ENCODE results near the gene SV2C. TPM values are rescaled to one million over a fixed set of nuclear protein-coding genes. Genes with fewer than 3 reads are reported as not detected.
"Not testable (repeated sequence)": the region's sequence is repeated elsewhere in the genome, so short reads cannot be mapped to it uniquely, and the experiment has no call there.

The SV2C gene
- total RNA-seq, 1 donor from 2014 or later: 0.15 TPM

DNA sequence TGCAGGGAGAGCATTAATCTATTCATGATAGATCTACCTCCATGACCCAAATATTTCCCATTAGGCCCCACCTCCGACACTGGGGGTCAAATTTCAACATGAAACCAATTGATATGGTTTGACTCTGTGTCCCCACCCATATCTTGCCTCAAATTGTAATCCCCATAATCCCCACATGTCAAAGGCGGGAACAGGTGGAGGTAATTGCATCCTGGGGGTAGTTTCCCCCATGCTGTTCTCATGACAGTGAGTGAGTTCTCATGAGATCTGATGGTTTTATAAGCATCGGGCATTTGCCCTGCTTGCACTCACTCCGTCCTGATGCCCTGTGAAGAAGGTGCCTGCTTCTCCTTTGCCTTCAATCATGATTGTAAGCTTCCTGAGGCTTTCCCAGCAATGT is 153.5 kb downstream of the SV2C start:
- TF ChIP-seq EZH2 (IDR thresholded peaks at IDR 0.05) (no peak), EZH2phosphoT487 (IDR thresholded peaks at IDR 0.05) (no peak)
- TF ChIP-seq, protein P1, sequence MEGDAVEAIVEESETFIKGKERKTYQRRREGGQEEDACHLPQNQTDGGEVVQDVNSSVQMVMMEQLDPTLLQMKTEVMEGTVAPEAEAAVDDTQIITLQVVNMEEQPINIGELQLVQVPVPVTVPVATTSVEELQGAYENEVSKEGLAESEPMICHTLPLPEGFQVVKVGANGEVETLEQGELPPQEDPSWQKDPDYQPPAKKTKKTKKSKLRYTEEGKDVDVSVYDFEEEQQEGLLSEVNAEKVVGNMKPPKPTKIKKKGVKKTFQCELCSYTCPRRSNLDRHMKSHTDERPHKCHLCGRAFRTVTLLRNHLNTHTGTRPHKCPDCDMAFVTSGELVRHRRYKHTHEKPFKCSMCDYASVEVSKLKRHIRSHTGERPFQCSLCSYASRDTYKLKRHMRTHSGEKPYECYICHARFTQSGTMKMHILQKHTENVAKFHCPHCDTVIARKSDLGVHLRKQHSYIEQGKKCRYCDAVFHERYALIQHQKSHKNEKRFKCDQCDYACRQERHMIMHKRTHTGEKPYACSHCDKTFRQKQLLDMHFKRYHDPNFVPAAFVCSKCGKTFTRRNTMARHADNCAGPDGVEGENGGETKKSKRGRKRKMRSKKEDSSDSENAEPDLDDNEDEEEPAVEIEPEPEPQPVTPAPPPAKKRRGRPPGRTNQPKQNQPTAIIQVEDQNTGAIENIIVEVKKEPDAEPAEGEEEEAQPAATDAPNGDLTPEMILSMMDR (IDR thresholded peaks at IDR 0.05): no peak
- Histone ChIP-seq H3K36me3 (no peaks in the 10 kb centered on the region), H3K27ac (no peak overlapping the region), H3K4me2 (no peak overlapping the region), H4K20me1 (ENCODE audit: low read depth) (no peaks in the 10 kb centered on the region), H3K9me3 (ENCODE audit: low read depth) (no peaks in the 10 kb centered on the region), H3F3A (ENCODE audit: low read depth) (no peaks in the 10 kb centered on the region), H3K9ac (no peak overlapping the region), H2AFZ (replicated peaks) (no peak overlapping the region), H3K27me3 (no peaks in the 10 kb centered on the region), H3K4me3 (no peak overlapping the region), H3K4me1 (peaks cover 10% of the 10 kb centered on the region), H3K79me2 (ENCODE audit: low read depth) (no peaks in the 10 kb centered on the region)
- DNase-seq (ENCODE audit: low spot score): no peak
- no peak overlapping the region for H3K27ac Mint-ChIP-seq
- no peak overlapping the region for H3K4me3 Mint-ChIP-seq
- H3K4me1 Mint-ChIP-seq: peaks cover 7% of the 10 kb centered on the region
- no peaks in the 10 kb centered on the region for H3K36me3 Mint-ChIP-seq
- peaks cover 2% of the 10 kb centered on the region for H3K27me3 Mint-ChIP-seq (ENCODE audit: insufficient read depth, low read depth)
- H3K9me3 Mint-ChIP-seq: no peaks in the 10 kb centered on the region

DNA sequence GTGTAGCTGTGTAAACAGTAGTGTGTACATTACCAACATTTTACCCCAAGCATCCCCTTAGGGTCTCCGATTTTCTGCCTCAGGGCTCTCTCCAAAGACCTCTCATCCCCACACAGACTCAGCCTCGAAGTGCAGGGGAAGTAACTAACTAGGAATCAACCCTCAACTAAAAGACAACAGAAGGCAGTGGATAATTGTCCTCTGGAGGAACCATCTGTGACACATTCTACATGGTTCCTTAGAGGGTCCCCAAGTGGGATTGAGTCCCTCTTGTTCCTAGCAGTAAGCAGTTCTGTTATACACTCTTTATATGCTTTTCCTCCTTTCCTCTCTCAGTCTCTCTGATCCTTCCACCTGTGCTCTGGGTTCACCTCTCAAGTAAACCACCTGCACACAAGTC is 157.2 kb downstream of the SV2C start:
- TF ChIP-seq EZH2phosphoT487 (IDR thresholded peaks at IDR 0.05) (no peak), EZH2 (IDR thresholded peaks at IDR 0.05) (no peak)
- TF ChIP-seq, protein P1 (IDR thresholded peaks at IDR 0.05): no peak

DNA sequence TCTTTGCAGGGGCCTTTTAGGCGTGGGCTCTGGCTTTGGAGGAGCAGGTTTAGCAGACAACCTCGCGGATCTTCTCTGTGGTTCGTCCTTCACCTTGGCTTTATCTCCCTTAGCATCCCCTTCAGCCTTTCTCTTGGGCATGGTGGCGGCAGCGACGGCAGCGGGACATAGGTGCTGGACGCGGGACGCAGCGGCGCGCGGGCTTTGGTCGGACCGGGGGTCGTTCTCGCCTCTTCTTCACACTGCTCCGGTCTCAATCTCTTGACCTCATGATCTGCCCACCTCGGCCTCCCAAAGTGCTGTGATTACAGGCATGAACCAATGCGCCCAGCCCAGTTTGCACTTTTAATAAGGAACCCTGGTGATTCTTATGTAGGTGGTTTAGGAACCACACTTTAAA is 159.0 kb downstream of the SV2C start:
- not testable (repeated sequence) for H3K27me3 ChIP-seq; H3K9me3 ChIP-seq (ENCODE audit: low read depth); H3K36me3 ChIP-seq; DNase-seq (ENCODE audit: low spot score); H3K9ac ChIP-seq; H3K4me3 ChIP-seq; H3K27ac Mint-ChIP-seq; H3K9me3 Mint-ChIP-seq; H3K36me3 Mint-ChIP-seq; H3K4me1 ChIP-seq; H3K79me2 ChIP-seq (ENCODE audit: low read depth); H3K27me3 Mint-ChIP-seq (ENCODE audit: insufficient read depth, low read depth); H3K4me1 Mint-ChIP-seq; H3F3A ChIP-seq (ENCODE audit: low read depth); H3K4me2 ChIP-seq; H2AFZ ChIP-seq (replicated peaks); H3K4me3 Mint-ChIP-seq; H3K27ac ChIP-seq; H4K20me1 ChIP-seq (ENCODE audit: low read depth)

More for the DNA sequence above, 157.2 kb downstream of the SV2C start:
- Mint-ChIP-seq H3K36me3 (peaks cover 4% of the 10 kb centered on the region), H3K4me3 (no peak overlapping the region), H3K4me1 (peaks cover 5% of the 10 kb centered on the region), H3K9me3 (no peaks in the 10 kb centered on the region), H3K27ac (no peak overlapping the region), H3K27me3 (ENCODE audit: insufficient read depth, low read depth) (peaks cover 2% of the 10 kb centered on the region)
- Histone ChIP-seq H3K79me2 (ENCODE audit: low read depth) (no peaks in the 10 kb centered on the region), H3K27me3 (no peaks in the 10 kb centered on the region), H3K4me1 (no peaks in the 10 kb centered on the region), H3K36me3 (no peaks in the 10 kb centered on the region), H4K20me1 (ENCODE audit: low read depth) (no peaks in the 10 kb centered on the region), H3K4me2 (no peak overlapping the region), H3K27ac (no peak overlapping the region), H3K9ac (no peak overlapping the region), H2AFZ (replicated peaks) (no peak overlapping the region), H3K9me3 (ENCODE audit: low read depth) (no peaks in the 10 kb centered on the region), H3F3A (ENCODE audit: low read depth) (no peaks in the 10 kb centered on the region), H3K4me3 (no peak overlapping the region)
- no peak for DNase-seq (ENCODE audit: low spot score)

DNA sequence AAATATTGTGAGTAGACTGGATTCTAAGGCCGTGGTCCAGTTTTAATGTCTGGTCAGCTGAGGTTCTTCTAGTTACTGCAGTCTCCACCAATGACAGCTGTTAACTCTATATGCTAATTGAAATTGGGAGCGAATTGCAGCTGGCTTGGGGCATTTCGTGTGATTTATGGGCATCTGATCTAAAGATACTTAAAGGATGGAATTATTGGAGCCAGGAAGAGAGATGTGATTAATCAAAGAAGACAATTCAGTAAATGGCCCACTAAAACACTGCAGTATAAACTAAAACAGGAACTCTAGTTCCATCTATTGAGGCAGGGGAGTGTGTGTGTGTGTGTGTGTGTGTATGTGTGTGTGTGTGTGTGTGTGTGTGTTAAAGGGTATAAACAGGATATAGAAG is 162.4 kb downstream of the SV2C start:
- Histone ChIP-seq H3K4me3 (no peak overlapping the region), H3K9me3 (ENCODE audit: low read depth) (no peaks in the 10 kb centered on the region), H4K20me1 (ENCODE audit: low read depth) (no peaks in the 10 kb centered on the region), H2AFZ (replicated peaks) (no peak overlapping the region), H3F3A (ENCODE audit: low read depth) (no peaks in the 10 kb centered on the region), H3K9ac (no peak overlapping the region), H3K79me2 (ENCODE audit: low read depth) (no peaks in the 10 kb centered on the region), H3K27me3 (no peaks in the 10 kb centered on the region), H3K36me3 (no peaks in the 10 kb centered on the region), H3K4me1 (no peaks in the 10 kb centered on the region), H3K4me2 (no peak overlapping the region), H3K27ac (no peak overlapping the region)
- H3K9me3 Mint-ChIP-seq: no peaks in the 10 kb centered on the region
- DNase-seq (ENCODE audit: low spot score): no peak
- no peak overlapping the region for H3K4me3 Mint-ChIP-seq
- H3K4me1 Mint-ChIP-seq: peaks cover 11% of the 10 kb centered on the region
- H3K27ac Mint-ChIP-seq: no peak overlapping the region
- TF ChIP-seq EZH2phosphoT487 (IDR thresholded peaks at IDR 0.05): no peak
- TF ChIP-seq, protein P1 (IDR thresholded peaks at IDR 0.05): no peak
- no peak for TF ChIP-seq EZH2 (IDR thresholded peaks at IDR 0.05)
- H3K27me3 Mint-ChIP-seq (ENCODE audit: insufficient read depth, low read depth): peaks cover 2% of the 10 kb centered on the region
- peaks cover 4% of the 10 kb centered on the region for H3K36me3 Mint-ChIP-seq
